Putamen (tissue), 1 donor: ENCODE measurements around the gene MGAT4B.

Experiments
- DNase-seq: peaks from one replicate; pipeline ENCODE4 v3.0.0-alpha.2; 2016; ENCODE audit warnings: low spot score

MGAT4B gene

DNA sequence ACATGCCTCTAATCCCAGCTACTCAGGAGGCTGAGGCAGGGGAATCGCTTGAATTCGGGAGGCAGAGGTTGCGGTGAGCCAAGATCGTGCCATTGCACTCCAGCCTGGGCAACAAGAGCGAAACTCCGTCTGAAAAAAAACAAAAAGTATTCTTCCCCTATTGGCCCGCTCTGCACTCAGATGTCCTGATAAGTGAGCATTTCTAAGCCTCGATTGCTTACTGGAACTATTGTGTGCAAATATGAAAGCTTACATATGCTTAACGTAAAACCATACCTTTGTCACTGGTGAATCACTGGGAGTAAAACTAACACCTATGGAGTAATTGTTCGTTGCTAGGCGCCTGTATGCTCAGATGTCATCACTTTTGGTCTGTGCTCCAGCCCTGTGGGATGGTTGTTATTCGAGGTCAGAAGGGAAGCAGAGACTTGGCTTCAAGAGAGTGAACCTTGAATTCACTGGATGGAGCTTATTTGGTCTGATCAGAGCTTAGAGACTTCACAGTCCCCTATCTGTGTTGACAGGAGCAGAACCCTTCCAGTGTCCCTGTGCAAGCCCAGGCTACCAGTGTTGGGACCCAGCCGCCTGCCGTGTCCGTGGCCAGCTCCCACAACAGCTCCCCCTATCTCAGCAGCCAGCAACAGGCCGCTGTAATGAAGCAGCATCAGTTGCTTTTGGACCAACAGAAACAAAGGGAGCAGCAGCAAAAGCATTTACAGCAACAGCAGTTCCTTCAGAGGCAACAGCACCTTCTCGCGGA is 38.2 kb downstream of the MGAT4B start:
- no peak for DNase-seq

DNA sequence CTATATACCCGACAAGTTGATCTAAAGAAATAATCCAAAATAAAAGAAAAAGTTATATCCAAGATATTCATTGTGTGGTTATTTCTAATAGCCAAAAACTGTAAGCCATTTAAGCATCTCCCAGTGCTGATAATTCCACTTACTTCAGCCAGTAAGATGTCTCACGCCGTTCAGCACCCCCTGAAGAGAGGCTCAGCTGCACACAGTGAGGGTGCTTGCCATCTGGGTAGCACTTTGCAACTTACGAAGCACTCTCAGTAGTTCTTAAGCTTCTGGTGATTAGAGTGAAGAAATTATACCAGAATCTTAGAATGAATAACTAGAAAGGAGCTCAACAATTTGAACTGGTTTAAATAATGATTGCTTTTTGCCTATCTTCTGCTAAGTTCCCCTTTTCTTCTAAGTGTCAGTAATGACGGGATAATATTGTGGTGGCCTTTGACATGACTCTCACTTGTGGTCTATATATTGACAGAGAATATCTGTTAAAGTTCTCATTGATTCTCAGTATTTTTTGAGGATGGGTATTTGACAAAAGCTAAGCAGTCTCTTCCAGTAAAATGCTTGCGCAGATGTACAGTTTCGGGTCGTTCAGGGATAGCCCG is 39.1 kb downstream of the MGAT4B start:
- no peak for DNase-seq

DNA sequence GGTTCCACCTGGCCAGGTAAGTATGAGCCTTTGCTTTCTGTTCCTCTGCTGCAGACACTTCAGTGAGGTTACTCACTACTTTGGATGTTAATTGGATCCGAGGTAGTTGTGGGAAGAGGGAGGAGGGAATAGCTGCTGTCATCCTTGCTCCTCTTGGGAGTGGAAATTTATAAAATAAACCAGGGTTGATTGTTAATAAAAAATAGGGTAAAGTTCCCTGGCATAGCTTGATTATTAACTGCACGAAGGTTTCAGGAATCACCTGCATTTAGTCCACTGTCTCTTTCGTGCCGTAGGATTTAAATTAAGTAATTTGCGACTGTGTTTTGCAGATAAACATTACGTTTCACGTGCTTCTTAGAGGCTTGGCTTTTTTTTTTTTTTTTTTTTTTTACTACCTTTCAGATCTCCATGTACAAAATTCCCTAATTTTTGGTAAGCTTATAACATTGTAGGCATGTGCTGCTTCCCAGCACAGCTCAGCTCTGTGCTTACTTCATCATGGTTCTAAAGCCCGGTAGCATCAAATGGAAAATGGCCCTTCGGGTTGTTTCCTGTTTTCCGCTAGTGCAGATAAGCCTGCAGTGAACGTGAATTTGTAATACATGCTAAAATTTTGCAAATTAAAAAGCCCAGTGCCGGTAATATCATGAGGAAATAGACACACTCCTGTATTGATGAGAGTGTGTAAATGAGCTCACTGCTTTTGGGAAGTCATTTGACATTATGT is 39.8 kb downstream of the MGAT4B start:
- DNase-seq = no peak

DNA sequence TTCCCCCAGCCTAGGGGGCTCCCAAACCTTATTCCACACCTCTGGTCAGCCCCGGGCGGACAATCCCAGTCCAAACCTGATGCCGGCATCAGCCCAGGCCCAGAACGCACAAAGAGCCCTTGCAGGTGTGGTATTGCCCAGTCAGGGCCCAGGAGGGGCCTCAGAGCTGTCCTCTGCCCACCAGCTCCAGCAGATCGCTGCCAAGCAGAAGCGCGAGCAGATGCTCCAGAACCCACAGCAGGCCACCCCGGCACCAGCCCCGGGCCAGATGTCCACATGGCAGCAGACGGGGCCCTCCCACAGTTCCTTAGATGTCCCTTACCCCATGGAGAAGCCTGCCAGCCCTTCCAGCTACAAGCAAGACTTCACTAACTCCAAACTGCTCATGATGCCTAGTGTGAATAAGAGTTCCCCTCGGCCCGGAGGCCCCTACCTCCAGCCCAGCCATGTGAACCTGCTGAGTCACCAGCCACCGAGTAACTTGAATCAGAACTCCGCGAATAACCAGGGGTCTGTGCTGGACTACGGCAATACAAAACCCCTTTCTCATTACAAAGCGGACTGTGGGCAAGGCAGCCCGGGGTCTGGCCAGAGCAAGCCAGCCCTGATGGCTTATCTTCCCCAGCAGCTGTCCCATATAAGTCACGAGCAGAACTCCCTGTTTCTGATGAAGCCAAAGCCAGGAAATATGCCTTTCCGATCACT is 40.5 kb downstream of the MGAT4B start:
- no peak for DNase-seq

DNA sequence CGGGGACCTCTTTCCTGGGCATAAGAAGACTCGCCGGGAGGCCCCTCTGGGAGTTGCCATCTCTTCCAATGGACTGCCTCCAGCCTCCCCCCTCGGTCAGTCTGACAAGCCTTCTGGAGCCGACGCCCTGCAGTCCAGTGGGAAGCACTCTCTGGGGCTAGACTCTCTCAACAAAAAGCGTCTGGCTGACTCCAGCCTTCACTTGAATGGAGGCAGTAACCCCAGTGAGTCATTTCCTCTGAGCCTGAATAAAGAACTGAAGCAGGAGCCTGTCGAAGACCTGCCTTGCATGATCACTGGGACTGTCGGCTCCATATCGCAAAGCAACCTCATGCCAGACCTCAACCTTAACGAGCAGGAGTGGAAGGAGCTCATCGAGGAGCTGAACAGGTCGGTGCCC is 41.3 kb downstream of the MGAT4B start:
- DNase-seq = no peak

DNA sequence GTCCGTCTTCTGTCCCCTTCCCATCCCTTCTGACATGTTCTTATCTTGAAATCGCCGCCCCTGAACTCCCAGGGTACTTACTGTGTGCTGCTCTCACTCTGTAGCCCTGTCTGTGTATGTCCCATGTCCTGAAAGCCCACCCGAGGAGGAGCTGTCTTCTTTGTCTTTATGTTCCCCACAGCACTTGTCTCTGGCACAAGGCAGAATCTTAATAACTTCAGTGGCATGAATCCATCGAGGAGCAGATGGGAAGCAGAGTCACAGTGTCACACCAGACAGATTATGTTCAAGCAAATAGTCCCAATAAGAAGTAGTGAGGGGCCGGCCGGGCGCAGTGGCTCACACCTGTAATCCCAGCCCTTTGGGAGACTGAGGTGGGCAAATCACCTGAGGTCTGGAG is 42.6 kb downstream of the MGAT4B start:
- no peak for DNase-seq

DNA sequence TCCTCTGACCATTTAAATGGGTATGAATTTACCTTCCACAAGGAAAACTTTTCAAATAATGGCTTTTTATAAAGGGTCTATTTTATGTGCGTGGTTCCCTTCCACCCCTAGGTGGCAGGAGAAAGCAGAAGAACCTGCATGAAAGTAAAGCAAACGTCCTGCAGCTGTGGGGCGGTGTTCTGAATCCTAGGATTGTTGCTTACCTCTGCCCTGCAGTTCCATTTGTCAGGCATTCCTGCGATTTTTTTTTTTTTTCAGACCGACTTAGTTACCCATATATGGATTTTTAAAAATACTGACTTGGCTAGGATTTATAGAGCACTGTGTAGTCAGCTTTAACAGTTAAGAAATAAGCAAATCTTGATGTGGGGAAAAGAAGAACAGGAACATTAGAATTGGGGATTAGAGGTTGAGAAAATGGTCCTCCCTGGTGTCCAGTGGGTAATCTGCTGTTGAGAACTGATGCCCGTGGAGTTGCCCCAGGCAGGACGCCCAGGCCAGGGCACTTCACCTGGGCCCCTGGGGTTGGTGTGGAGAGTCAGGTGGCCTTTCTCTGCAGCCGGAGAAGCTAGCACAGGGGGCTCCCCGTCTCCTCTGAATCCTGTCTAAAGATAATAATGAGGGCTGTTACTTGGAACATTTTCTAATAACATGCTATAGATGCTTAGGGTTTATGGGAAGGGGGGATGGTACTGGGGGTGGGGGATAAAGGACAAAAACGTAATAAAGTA is 43.3 kb downstream of the MGAT4B start:
- DNase-seq = peak; percentile 48

DNA sequence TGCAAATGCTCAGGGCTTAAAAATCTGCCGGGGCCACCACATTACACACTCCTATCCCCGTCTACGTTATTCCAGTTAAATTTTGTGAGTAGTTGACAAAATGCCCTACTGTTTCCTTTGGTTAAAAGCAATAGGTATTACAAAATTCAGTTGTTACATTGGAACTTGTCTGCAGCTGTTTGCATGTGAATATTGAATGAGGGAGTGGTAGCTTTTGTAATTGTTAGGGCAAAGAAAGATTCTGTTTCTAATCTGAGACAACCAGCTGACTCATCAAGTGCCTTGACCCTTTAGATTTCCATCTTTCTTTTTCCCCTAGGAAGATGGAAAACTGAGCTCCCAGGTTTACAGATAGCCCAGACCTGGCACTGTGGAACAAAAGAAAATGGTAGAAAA is 43.9 kb downstream of the MGAT4B start:
- DNase-seq = no peak

DNA sequence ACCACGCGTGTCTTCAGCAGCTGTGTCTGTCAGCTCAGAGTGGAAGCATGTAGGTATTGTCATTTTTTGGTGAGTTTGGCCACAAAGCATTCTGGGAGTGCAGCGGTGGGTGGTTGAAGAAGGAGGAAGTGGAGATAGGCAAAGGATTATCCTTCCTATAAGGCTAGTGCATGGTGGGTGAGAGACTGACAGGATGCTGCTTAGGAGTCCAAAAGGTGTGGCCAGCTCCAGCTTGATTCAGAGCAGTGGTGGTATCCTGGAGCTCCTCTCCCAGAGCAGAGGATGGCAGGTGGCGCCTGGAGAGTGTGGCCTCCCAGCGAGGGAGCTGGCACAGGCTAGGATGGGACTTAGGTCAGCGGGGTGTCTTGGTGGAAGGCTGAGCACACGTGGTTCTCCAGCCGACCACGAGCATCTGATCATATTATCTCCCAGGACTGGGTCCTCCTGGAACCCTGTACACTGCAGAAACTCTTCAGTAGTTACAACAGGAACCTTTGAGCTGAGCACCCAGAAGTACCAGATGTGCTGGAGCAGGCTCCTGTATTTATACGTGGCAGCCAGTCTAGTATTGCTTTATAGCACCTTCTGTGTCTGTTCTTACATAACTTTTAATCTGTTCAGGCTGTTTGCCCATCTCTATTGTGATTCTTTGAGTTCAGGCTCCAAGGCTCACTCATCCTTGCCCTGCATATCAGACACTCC is 44.4 kb downstream of the MGAT4B start:
- DNase-seq = no peak

DNA sequence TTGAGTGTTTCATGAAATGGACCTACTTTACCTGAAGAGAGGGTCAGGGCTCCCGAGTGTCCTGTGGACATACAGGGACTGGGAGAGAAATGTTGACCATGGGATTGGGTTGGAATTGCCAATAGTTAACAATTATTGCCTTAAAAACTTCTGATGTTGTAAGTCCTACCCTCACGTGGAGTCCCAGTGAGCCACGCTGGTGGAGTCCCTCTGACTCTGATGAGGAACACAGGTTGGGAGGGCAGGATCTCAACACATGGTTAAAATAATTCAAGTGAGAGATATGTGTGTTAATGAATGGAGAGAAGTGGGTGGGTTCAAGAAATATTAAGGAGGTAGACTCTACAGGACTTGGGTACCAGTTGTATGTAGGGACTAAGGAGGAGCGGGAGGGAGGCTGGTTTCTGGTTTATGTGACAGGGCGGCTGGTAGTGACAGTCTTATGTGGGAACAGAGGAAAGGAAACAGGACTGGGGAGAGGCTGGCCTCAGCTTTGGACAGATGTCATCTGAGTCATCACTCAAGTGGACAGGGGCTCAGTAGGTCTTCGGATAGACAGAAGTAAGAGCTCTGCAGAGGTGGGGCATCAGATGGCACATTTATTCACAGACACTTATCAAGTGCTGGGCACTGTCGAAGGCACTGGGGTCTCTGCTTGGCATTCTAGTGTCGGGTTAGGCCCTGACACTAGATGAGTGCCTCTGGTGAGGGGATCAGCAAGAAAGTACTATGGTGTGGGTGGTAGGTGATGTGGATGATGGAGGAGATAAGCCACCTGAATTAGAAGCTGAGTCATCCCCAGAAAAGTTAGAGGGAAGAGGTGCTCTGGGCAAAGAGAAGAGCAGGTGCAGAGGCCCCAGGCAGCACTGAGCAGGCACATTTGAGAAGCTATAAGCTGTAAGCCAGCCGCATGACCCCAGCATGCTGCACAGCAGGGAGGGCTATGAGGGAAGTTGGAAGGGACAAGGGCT is 46.8 kb downstream of the MGAT4B start:
- peak; percentile 44 for DNase-seq

DNA sequence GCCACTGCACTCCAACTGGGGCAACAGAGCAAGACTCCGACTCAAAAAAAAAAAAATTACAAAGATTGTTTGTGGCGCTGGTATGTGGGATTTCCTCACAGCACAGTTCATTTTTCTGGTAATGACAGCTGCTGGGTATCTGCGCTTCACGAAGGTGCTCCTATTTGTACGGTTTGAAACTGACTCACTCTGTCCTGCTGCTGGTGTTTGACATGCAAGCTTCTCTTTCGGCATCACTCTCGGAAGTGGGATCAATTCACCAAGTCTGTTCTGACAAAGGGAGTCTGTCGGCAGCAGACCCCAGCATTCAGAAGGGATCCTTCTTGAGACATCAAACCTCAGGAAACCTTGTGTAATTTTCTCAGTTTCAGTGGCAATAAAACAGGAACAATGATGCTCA is 47.7 kb downstream of the MGAT4B start:
- no peak for DNase-seq

DNA sequence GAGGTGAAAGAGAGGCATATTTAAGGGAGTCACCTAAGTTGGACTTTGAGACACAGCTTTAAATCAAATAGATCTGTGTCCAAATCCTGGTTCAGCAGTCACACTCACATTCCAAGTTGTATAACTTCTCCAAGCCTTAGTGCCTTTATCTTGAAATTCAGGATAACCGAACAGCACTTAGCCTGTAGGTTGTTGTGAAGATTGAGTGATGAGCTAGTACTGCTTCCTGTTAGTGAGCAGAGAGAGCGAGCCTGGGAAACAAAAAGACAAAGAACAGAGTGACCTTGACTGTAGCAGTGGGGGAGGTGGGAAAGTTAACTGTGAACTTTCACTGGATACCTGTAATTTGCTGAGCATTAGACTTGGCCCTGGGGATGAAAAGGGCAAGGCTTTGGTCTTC is 51.6 kb downstream of the MGAT4B start:
- no peak for DNase-seq

DNA sequence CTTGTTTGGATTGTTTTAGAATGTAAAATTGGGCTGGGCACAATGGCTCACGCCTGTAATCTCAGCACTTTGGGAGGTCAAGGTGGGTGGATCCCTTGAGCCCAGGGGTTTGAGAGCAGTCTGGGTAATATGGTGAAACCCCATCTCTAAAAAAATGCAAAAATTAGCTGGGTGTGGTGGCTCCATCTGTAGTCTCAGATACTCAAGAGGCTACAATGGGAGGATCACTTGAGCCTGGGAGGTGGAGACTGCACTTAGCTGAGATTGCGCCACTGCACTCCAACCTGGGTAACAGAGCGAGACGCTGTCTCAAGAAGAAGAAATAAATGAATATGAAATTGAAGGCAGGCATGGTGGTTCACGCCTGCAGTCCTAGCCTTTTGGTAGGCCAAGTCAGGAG is 52.7 kb downstream of the MGAT4B start:
- DNase-seq = no peak

DNA sequence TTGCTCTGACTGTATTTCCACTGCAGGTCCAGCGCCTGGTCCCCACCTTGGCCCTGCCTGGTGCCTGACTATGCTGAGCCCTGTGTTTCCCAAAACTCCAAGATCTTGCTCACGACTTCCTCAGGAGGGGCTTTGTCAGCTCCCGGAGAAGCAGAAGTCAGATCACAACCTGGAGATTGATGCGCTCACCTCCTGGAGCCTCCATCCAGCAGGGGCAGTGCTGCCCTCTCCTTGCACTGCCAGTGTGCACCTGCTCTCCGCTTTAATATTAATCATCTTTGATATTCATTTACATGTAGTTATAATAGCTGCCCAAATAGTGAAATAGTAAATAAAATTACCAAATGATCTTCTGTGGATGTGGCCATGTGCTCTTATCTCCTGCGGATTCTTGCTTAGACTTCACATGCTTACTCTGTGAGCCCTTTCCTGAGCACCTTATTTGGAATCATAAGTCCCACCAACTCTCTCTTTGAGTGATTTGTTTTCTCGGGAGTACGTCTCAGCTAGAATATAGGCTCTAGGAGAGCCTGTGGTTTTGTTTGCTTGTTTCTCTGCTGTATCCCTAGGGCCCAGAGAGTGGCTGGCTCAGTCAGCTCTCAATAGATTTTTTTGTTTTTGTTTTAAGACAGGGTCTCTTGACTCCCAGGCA is 56.7 kb downstream of the MGAT4B start:
- DNase-seq = no peak

DNA sequence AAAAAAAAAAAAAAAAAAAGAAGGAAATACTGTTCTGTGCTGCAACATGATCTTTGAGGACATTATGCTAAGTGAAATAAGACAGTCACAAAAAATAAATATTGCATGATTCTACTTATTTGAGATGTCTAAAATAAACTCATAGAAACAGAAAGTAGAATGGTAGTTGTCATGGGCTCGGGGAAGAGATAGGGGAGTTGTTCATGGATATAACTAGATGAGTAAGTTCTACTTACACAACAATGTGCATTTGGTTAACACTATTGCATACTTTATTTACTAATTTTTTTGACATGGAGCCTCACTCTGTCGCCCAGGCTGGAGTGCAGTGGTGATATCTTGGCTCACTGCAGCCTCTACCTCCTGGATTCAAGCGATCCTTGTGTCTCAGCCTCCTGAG is 58.9 kb downstream of the MGAT4B start:
- DNase-seq = no peak
